GM12878 (cell line): Measurements from ENCODE around the gene NINJ1. TPM values are rescaled to one million over a fixed set of nuclear protein-coding genes. Genes with fewer than 3 reads are reported as not detected.
A peak's percentile ranks its signal among the peaks of the same experiment; 100 is the strongest.

ENCODE experiments used
- ATAC-seq: fragments of 200-7000 bp; cut with Tn5 transposase; 3 replicates; pipeline ENCODE4 v1.9.1; 2020; ENCODE audit warnings: mild to moderate bottlenecking, moderate library complexity
- BruUV-seq: library from RNA; stranded (reverse); fragments of 400-500 nt; replicated peaks from 2 replicates; lab custom pipeline; 2021; lab: Mats Ljungman, UMichigan
- CTCF ChIA-PET: fragments of 300-600 bp; sonication (Branson Sonifier 250); formaldehyde crosslinking; extraction: SDS; loops from one replicate; lab custom pipeline; 2021; ENCODE audit warnings: inconsistent platforms; lab: Yijun Ruan, JAX
- POLR2A ChIA-PET: fragments of 350-600 bp; formaldehyde crosslinking; extraction: SDS; loops from one replicate; lab custom pipeline; 2021; ENCODE audit warnings: inconsistent platforms; lab: Charles Lee
- RAD21 ChIA-PET: fragments of 300-600 bp; sonication (Branson Sonifier 250); formaldehyde crosslinking; loops from one replicate; lab custom pipeline; 2023; ENCODE audit warnings: antibody characterized with exemption; ENCODE audit not compliant: unreplicated experiment; lab: Charles Lee
- SMC1A ChIA-PET: fragments of 300-600 bp; sonication (Branson Sonifier 250); formaldehyde crosslinking; loops from one replicate; lab custom pipeline; 2023; ENCODE audit not compliant: unreplicated experiment, uncharacterized antibody; lab: Charles Lee
- DNase-seq: peaks from one replicate; pipeline ENCODE4 v3.0.0-alpha.2; 2011; ENCODE audit warnings: low read depth, low spot score
- FAIRE-seq: peaks from 3 replicates; lab custom pipeline; 2011; peaks lifted over from hg19 to GRCh38; lab: Jason Lieb, UNC
- H2AFZ ChIP-seq: 2 replicates; pipeline ENCODE4 v1.6.0; 2011; ENCODE audit warnings: low read depth, low read length, control low read depth; ENCODE audit not compliant: control insufficient read depth
- H3K27ac ChIP-seq: 2 replicates; pipeline ENCODE4 v1.5.1; 2011; ENCODE audit warnings: control low read depth; ENCODE audit not compliant: control insufficient read depth, insufficient read depth
- H3K27me3 ChIP-seq, 2 experiments: replicated peaks in 1 of 2; 2 replicates each; pipeline versions ENCODE4 v1.6.0 to v1.6.1; 2011; ENCODE audit warnings: low read length in 1 of 2; ENCODE audit not compliant: control insufficient read depth in 2 of 2, insufficient read depth in 2 of 2
- H3K36me3 ChIP-seq, 2 experiments: 2 replicates each; pipeline ENCODE4 v1.5.1; 2011; ENCODE audit warnings: low read length in 1 of 2; ENCODE audit not compliant: control insufficient read depth in 2 of 2, insufficient read depth in 2 of 2
- H3K4me1 ChIP-seq: 2 replicates; pipeline ENCODE4 v1.6.1; 2011; ENCODE audit warnings: mild to moderate bottlenecking, low read length, moderate library complexity, mixed read lengths; ENCODE audit not compliant: control insufficient read depth, insufficient read depth
- H3K4me2 ChIP-seq: 2 replicates; pipeline ENCODE4 v1.6.0; 2011; ENCODE audit warnings: control low read depth; ENCODE audit not compliant: control insufficient read depth, insufficient read depth
- H3K4me3 ChIP-seq: fragments of 200-600 bp; sonication (generic); 2 replicates; pipeline ENCODE4 v1.5.1; 2016
- H3K79me2 ChIP-seq: 2 replicates; pipeline ENCODE4 v1.6.0; 2011; ENCODE audit warnings: low read length; ENCODE audit not compliant: control insufficient read depth, insufficient read depth
- H3K9ac ChIP-seq: 2 replicates; pipeline ENCODE4 v1.8.0; 2011; ENCODE audit warnings: low read length, control low read depth, mixed read lengths; ENCODE audit not compliant: control insufficient read depth, insufficient read depth
- H3K9me3 ChIP-seq: replicated peaks from 3 replicates; pipeline ENCODE4 v1.5.1; 2011; ENCODE audit warnings: mild to moderate bottlenecking, low read length; ENCODE audit not compliant: control insufficient read depth, insufficient read depth
- H4K20me1 ChIP-seq: 2 replicates; pipeline ENCODE4 v1.6.0; 2011; ENCODE audit not compliant: control insufficient read depth, insufficient read depth
- ELK1 ChIP-seq: IDR thresholded peaks from 2 replicates; pipeline ENCODE4 v1.6.1; 2012; ENCODE audit warnings: low read depth, low read length, improper control_type of control experiment
- GATAD2B ChIP-seq: fragments of 450-650 bp; conservative IDR thresholded peaks from 2 replicates; pipeline ENCODE4 v1.6.1; 2017; ENCODE audit warnings: low read depth, mild to moderate bottlenecking, moderate library complexity
- HDGF ChIP-seq: fragments of 450-650 bp; IDR thresholded peaks from 2 replicates; pipeline ENCODE4 v1.6.1; 2016; ENCODE audit warnings: antibody characterized with exemption
- LARP7 ChIP-seq: fragments of 450-650 bp; IDR thresholded peaks from 2 replicates; pipeline ENCODE4 v1.6.1; 2017; ENCODE audit warnings: mild to moderate bottlenecking
- MEF2B ChIP-seq: fragments of 450-650 bp; IDR thresholded peaks from 2 replicates; pipeline ENCODE4 v1.6.1; 2018; ENCODE audit warnings: mild to moderate bottlenecking, moderate library complexity; ENCODE audit not compliant: partially characterized antibody, poor library complexity, severe bottlenecking
- NBN ChIP-seq: fragments of 450-650 bp; IDR thresholded peaks from 2 replicates; pipeline ENCODE4 v1.6.1; 2016
- NKRF ChIP-seq: fragments of 450-650 bp; conservative IDR thresholded peaks from 2 replicates; pipeline ENCODE4 v1.6.1; 2017; ENCODE audit warnings: mild to moderate bottlenecking, moderate library complexity
- POLR2A ChIP-seq: IDR thresholded peaks from 2 replicates; pipeline ENCODE4 v1.6.1; 2011; ENCODE audit warnings: low read depth, mild to moderate bottlenecking, low read length
- RB1 ChIP-seq: fragments of 450-650 bp; formaldehyde crosslinking; IDR thresholded peaks from 2 replicates; pipeline ENCODE4 v1.6.1; 2017; ENCODE audit warnings: mild to moderate bottlenecking, borderline replicate concordance
- SMAD5 ChIP-seq: IDR thresholded peaks from 2 replicates; pipeline ENCODE4 v1.6.1; 2016; ENCODE audit warnings: antibody characterized with exemption, low read depth
- TCF3 ChIP-seq: IDR thresholded peaks from 2 replicates; pipeline ENCODE4 v1.6.1; 2012; ENCODE audit warnings: low read depth, mild to moderate bottlenecking, low read length, borderline replicate concordance; ENCODE audit not compliant: insufficient read depth
- YY1 ChIP-seq: IDR thresholded peaks from 2 replicates; pipeline ENCODE4 v1.6.1; 2011; ENCODE audit warnings: low read depth, mild to moderate bottlenecking, low read length
- ZNF384 ChIP-seq: IDR thresholded peaks from 2 replicates; pipeline ENCODE4 v1.6.1; 2012; ENCODE audit warnings: low read depth, mild to moderate bottlenecking, low read length, improper control_type of control experiment, borderline replicate concordance
- WGBS: methylation state at CpG from one replicate; pipeline ENCODE4 v1.1.6; 2016; ENCODE audit warnings: low lambda C conversion rate; ENCODE audit not compliant: insufficient replicate concordance, insufficient coverage; ENCODE audit errors: missing lambda C conversion rate; 5-methylcytosine and 5-hydroxymethylcytosine counted together
- in situ Hi-C: fragments of 300-500 bp; cut with MboI; formaldehyde crosslinking; loops from 9 replicates; pipeline ENCODE4 v1.14.3; 2018; ENCODE audit warnings: mixed read lengths
- intact Hi-C: fragments of 100-400 bp; cut with micrococcal nuclease; formaldehyde crosslinking; loops from one replicate; pipeline ENCODE4 v1.14.2; 2022; ENCODE audit not compliant: unreplicated experiment
- polyA plus RNA-seq, 11 experiments: library from polyadenylated mRNA; depleted of rRNA in 4 of 11; unstranded in 6 of 11; stranded (reverse) in 5 of 11; fragments of >200 nt; fragmentation: Nextera tagmentation in 4 of 11; fragmentation: Illumina TruSeq in 1 of 11; extraction: Ambion mirVana in 4 of 11; extraction: Trizol in 1 of 11; gene quantifications; 1 replicate in 1 of 11; 2 replicates in 10 of 11; pipeline versions ENCODE4 v1.2.1 to v1.2.3, GENCODE V29; 2011 to 2016; ENCODE audit warnings: inconsistent platforms in 2 of 11, missing spikeins in 2 of 11, low read depth in 1 of 11
- total RNA-seq, 4 experiments: library from RNA; depleted of rRNA in 3 of 4; stranded (reverse); fragments of >200 nt in 3 of 4; fragmentation: Illumina TruSeq in 1 of 4; extraction: Trizol in 1 of 4; gene quantifications; 2 replicates each; pipeline versions ENCODE4 v1.2.1 to v1.2.3, GENCODE V29; 2013 to 2021
- TF ChIP-seq, protein P1 (sequence below): fragments of 450-650 bp; IDR thresholded peaks from 2 replicates; pipeline ENCODE4 v1.6.1; 2016; ENCODE audit warnings: mild to moderate bottlenecking
- TF ChIP-seq, protein P2 (sequence below): fragments of 450-650 bp; IDR thresholded peaks from 2 replicates; pipeline ENCODE4 v1.6.1; 2014; ENCODE audit warnings: mild to moderate bottlenecking

Gene NINJ1
- total and polyA plus RNA-seq, 10 of the 15 experiments (the other 5 are each of a cell fraction or from before 2014, with no cell fraction given): 0.64 to 33.5 (median 17.1) TPM

DNA sequence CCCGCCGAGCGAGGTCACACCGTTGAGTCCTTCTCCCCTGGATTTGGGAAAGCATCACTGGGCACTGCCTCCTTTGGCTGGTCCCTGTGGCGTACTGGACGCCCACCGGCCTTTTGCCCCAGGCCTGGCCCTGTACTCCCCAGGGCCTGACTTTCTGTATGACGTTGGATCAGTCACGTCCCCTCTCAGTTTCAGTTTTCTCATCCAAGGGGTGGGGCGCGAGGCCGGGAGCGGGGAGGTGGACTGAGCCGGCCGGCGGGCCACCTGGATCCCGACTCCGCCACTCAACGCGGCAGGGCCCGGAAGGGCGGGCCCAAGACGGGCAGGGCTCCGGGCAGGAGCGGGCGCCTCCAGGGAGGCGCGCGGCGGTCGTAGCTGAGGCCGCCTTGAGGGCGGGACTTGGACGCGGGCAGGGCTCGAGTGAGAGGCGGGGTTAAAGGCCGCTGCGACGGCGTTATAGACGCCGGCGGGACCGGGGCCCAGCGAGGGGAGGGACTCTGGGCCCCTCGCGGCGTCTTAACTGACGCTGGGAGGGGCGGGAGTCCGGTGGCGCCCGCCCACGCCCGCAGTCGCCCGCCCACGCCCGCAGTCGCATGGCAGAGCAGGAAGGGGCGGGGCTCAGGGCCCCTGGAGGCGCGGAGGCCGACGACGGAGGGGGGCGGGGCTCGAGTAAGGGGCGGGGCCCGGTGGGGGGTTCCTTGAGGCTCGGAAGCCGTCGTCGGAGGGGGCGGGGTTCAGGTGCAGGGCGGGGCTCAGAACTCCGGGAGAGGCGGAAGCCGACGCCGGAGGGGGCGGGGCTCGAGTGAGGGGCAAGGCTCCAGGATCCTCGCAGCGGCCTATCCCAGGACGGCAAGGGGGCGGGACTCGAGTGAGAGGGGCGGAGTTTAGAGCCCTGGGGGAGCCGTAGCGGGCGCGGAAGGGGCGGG lies 38.6 kb downstream of the NINJ1 start:
- under 1% methylated on average over 61 of the region's 95 CpGs for WGBS
- Histone ChIP-seq H3K27ac (peak overlapping the region; percentile 99), H2AFZ (peak overlapping the region; percentile 46), H3K36me3 (no peaks in the 10 kb centered on the region), H3K4me3 (peak overlapping the region; percentile 54), H4K20me1 (no peaks in the 10 kb centered on the region), H3K79me2 (peaks cover 20% of the 10 kb centered on the region), H3K9ac (peak overlapping the region; percentile 97), H3K27me3 (no peaks in the 10 kb centered on the region), H3K9me3 (peaks cover 7% of the 10 kb centered on the region), H3K4me2 (peak overlapping the region; percentile 95), H3K4me1 (peaks cover 61% of the 10 kb centered on the region)
- DNase-seq: peak; percentile 85
- ChIA-PET RAD21 (interaction anchor here (0.6 to 5.4 kb wide), 7 partner anchors 13 to 93 kb away, joined by 3 to 23 read pairs (median 8); partner anchors contain the start of gene NINJ1), CTCF (interaction anchor here (0.8 to 5.3 kb wide), 5 partner anchors 10 to 379 kb away, joined by 3 to 44 read pairs (median 4); partner anchors contain the start of gene NINJ1), POLR2A (interaction anchor here (0.6 to 2.9 kb wide), 14 partner anchors 9 to 131 kb away, joined by 3 to 36 read pairs (median 4); partner anchors contain the start of gene NINJ1), SMC1A (interaction anchor here (1.0 to 1.6 kb wide), 7 partner anchors 9 to 36 kb away, joined by 3 to 11 read pairs (median 6); no protein-coding TSS in a partner anchor)
- in situ Hi-C loops (no loop called here), intact Hi-C loops (loop anchor here (1.0 to 5.0 kb wide), 2 partner anchors 31 to 357 kb away; partner anchors contain the start of genes FAM120A and FAM120AOS)
- peak; percentile 76 for FAIRE-seq
- BruUV-seq: TSS peak; percentile 75
- peak; percentile 81 for ATAC-seq
- TF ChIP-seq GATAD2B (peak; percentile 70; the same call in 1 of the 2 replicates), HDGF (0 out of 2 replicates have a peak, but pooled peaks have one; percentile 42), MEF2B (peak; percentile 58), NBN (no peak; the same call in 1 of the 2 replicates), YY1 (0 out of 2 replicates have a peak, but pooled peaks have one; percentile 26), RB1 (0 out of 2 replicates have a peak, but pooled peaks have one; percentile 51), ELK1 (0 out of 2 replicates have a peak, but pooled peaks have one; percentile 48), SMAD5 (0 out of 2 replicates have a peak, but pooled peaks have one; percentile 41), NKRF (peak; percentile 44), ZNF384 (no peak), LARP7 (peak; percentile 69; the same call in 1 of the 2 replicates), POLR2A (peak; percentile 78), TCF3 (0 out of 2 replicates have a peak, but pooled peaks have one; percentile 14)
- TF ChIP-seq, protein P1, sequence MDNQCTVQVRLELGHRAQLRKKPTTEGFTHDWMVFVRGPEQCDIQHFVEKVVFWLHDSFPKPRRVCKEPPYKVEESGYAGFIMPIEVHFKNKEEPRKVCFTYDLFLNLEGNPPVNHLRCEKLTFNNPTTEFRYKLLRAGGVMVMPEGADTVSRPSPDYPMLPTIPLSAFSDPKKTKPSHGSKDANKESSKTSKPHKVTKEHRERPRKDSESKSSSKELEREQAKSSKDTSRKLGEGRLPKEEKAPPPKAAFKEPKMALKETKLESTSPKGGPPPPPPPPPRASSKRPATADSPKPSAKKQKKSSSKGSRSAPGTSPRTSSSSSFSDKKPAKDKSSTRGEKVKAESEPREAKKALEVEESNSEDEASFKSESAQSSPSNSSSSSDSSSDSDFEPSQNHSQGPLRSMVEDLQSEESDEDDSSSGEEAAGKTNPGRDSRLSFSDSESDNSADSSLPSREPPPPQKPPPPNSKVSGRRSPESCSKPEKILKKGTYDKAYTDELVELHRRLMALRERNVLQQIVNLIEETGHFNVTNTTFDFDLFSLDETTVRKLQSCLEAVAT: no peak
- TF ChIP-seq, protein P2, sequence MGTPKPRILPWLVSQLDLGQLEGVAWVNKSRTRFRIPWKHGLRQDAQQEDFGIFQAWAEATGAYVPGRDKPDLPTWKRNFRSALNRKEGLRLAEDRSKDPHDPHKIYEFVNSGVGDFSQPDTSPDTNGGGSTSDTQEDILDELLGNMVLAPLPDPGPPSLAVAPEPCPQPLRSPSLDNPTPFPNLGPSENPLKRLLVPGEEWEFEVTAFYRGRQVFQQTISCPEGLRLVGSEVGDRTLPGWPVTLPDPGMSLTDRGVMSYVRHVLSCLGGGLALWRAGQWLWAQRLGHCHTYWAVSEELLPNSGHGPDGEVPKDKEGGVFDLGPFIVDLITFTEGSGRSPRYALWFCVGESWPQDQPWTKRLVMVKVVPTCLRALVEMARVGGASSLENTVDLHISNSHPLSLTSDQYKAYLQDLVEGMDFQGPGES: no peak
